Hematopoietic multipotent progenitor cell treated with erythropoietin and hydrocortisone succinate and interleukin-3 and kit ligand, for 15 days (in vitro differentiated cells): ENCODE measurements around the gene AACS.
"Not testable (repeated sequence)": the region's sequence is repeated elsewhere in the genome, so short reads cannot be mapped to it uniquely, and the experiment has no call there.

Experiments
- DNase-seq: peaks from one replicate; pipeline ENCODE4 v3.0.0-alpha.2; 2015; ENCODE audit warnings: low spot score

AACS gene

DNA sequence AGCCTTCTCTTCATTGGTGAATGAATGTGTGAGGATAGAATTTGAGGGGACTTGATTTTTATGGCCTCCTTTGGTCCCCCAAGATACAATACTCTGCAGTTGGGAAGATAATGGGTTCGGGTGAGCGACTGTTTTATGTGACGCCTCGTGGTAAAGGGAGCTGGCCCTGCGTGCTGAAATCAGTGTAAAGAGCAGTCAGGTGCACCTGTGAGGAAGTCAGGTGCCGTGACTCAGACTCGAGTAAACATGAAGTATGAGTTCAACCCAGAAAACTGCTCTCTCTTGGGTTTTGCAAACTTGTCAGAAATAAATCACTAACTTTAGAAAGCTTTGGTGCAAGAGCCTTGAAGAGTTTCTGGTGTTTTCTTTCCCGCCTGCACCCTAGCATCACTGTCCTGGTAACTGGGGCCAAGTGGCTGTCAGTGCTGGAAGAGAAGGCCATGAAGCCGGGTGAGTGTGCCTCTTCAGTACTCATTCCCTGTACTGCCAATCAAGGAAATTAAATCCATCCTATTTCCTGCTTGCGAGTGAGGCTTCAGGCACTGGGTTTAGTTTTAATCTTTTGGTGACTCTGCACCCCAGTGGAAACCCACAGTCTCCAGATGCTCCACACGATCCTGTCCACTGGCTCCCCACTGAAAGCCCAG lies 59.2 kb downstream of the AACS start:
- DNase-seq = no peak

DNA sequence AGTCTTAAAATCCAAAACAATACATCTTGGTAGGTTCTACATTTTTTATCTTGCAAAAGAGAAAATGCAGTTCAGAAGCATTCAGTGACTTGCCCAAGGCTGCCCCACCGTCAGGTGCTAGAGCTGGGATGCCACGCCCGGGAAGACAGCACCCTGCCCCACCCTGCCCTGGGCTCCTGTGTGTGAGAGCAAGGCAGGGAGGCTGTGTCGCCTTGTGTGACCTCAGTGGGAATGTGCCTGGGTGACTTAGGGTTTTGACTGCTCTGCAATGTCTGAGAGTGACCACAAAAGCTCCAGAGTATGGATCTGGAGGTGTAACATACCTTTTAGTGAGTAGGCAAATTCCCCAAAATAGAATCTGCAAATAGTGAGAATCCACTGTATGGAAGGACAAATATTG lies 60.0 kb downstream of the AACS start:
- no peak for DNase-seq

DNA sequence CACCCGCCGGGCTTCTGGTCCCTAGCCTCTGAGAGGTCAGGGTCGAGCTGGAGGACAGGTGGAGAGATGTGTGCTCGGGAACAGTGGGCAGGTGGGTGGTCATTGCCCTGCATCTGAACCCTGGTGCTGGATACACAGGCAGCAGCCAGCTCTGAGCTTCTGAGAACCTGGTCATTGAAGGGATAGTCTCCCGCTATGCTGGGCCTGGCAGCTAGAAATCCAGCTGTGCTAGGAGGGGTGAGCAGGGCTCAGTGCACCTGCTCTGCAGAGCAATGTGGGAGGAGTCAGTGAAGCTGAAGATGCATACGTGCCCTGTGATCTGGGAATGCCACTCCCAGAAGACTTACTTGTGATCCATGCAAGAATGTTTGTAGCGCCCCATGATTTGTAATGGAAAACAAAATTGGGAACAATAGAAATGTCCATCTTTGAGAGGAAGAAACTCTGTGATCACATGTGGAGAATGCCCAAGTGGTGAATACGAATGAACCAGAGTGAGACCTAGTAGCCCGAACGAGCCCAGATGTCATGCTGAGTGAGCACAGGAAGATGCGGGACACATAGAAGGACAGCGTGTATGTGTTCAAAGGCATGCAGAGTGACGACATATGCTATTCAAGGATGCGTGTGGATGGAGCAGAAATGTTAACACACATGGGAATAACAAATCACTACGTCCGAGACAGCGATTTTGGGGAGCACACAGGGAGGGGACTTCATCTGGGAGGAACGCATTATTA lies 63.4 kb downstream of the AACS start:
- no peak for DNase-seq

DNA sequence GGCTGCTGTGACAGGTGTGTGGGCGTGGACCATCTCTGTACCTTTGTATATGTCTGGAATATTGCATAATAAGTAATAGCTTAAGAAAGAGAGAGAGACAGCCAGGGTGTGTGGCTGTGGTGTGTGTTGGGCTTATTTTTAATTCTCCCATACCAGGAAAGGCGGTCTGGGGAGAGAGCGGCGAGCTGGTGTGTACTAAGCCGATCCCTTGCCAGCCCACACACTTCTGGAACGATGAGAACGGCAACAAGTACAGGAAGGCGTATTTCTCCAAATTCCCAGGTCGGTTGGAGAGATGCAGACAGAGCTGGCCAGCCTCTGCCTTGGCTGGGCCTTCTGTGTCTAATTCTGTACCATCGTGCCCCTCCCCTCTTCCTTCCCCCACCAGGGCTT lies 63.9 kb downstream of the AACS start:
- DNase-seq = no peak

DNA sequence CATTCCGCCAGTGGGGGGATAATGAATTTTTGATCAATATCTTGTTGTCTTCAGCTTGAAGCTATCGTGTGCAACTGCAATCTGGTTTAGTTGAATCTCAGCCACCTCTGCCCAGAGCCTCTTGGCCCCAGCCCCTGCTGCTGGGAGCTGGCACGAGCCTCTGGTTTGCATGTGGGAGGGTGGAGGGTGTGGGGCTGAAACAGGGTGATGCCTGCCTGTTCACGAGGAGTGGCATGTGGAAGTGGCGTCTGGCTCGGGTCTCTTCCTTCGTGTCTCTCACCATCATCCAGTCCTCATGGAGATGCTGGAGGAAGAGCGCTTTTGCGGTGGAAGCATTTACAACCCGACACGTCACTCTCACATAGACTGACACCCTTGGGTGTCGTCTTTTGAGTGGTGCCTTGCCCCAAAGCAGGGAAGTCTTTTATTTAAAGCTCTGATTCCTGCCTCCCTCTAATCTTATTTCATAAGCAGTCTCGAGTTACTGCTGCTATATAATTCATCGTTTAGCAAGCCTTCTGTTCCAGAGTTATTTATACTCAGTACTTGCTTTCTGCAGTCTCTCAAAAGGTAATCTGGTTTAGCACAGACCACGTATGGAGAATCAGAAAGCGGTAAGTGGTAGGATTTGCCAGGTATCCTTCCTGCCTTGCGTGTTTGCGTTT lies 64.5 kb downstream of the AACS start:
- DNase-seq = no peak

DNA sequence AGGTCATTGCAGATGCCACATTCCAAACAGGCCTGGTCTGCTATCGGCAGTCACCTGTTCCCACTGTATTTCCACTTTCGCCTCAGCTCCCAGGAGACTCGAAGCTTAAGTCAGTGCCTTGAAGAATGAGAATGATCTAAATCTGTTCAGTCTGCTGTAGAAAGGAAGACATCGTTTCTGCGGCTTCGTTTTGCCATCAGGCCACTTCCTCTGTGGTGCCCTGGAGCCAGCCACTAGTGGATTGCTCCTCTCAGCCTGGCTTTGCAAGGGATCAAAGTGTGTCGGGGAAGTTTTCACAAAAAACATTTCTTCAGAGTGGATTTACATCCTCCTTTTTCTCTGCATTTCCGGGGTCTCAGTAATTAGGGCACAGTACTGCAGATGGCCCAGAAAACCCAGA lies 66.7 kb downstream of the AACS start:
- DNase-seq = no peak

DNA sequence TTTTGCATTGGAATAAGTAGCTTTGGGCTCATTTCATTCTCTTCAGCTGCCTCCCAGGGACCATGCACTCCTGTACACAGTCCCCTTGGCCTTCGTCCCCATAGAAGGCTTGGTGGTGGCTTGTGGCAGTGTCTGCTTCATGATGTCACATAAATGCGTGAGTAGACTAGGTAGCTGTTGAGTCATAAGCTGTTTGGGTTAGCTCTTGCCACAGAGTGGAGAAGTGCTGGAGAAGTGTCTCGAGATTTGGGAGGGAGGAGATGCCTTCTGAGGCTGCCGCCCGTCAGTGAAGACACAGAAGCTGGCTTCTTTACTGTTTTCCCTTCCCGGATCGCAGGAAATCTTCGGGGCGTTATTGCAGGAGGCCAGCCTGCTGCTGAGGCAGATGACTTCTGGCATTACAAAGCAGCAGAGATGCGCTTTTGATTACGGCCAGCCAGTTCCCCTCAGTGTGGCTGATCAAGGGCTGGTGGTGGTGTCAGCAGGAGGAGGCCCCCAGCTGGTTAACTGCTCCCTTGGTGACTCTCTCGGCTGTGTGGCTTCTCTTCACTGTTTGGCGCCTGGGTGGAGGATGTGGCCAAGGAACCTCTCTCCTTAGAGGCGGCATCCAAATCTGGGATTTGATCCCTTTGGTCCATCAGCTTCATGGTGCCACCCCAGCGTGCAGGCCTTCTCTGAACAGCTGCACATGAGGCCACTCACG lies 67.6 kb downstream of the AACS start:
- DNase-seq = no peak

DNA sequence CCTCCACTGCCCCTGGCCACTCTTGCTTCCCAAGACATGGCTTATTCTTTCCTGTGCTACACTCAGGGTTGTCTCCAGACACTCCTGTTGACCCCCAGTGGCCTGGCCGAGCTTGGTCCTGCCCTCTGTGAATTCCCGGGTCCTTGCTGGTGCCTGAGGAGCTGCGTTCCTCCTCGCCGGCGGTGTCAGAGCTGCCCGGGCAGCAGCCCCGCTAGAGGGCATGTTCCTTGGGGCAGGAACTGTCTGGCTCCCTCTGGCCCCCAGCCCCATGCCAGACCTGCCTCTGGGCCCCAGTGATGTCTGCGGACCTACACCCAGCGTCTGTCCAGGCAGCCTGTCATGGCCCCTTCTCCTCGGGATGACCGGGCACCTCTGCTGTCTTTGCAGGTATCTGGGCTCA lies 68.4 kb downstream of the AACS start:
- no peak for DNase-seq

DNA sequence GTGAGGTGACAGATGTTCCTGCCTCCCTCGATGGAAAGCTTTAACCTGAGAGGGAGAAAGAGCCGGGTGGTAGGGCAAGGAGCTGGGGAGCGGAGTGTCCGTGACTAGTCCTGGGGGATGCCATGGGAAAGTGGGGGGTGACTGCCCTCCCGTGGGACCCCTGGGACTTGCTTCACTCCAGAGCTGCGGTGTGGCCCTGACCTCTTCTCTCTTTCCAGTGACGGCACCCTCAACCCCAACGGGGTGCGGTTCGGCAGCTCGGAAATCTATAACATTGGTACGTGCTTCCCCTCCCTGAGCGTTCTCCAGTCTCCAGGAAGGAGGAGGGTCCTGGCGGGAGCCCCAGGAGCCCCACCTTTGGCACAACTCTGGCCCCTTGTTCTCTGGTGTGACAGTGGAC lies 69.3 kb downstream of the AACS start:
- no peak for DNase-seq

DNA sequence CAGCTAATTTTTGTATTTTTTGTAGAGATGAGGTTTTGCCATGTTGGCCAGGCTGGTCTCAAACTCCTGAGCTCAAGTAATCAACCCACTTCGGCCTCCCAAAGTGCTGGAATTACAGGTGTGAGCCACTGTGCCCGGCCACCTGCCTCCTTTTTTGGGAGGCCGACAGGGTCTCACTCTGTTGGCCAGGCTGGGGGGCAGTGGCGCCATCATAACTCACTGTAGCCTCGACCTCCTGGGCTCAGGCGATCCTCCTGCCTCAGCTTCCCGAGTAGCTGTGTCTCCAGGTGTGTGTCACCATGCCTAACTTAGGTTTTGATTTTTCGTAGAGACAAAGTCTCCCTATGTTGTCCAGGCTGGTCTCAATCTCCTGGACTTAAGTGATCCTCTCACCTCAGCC lies 70.7 kb downstream of the AACS start:
- DNase-seq = no peak

DNA sequence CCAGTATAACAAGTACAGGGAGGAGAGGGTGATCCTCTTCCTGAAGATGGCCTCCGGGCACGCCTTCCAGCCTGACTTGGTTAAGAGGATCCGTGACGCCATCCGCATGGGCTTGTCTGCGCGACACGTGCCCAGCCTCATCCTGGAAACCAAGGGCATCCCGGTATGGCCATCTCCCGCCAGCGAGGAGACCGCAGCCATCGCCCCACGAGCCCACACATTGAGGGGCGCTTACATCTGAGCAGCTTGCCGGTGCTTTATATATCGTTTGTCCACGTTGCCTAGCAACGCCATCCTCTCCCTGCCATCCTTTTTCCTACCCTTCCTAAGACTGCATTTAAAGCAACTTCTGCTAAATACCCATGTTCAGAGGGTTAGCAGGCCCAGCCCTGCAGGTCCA lies 71.5 kb downstream of the AACS start:
- no peak for DNase-seq

DNA sequence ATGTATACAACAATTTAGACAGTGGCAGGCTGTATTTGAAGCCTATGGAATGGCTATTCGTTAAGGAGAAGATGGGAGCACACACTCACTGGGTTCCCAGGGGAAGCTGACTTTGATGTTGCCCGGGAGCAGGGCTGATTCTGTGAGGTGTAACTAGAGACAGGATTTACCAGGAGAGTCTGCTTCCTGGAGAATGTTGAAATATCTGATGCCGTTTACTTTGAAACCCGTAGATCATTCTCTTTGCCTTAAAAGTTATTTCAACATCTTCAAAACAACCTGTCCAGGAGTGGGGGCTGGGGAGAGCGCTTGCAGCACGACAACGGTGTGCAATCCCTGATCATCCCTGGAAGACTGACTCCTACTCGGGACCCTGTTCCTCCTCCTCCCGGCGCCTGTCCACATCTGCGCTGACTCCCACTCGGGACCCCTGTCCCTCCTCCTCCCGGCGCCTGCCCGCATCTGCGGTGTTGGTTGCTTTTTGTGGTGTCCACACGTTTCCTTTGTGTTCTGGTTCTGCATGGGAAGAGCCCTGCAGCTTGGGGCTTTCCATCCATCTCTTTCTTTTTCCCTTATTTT lies 72.6 kb downstream of the AACS start:
- no peak for DNase-seq

DNA sequence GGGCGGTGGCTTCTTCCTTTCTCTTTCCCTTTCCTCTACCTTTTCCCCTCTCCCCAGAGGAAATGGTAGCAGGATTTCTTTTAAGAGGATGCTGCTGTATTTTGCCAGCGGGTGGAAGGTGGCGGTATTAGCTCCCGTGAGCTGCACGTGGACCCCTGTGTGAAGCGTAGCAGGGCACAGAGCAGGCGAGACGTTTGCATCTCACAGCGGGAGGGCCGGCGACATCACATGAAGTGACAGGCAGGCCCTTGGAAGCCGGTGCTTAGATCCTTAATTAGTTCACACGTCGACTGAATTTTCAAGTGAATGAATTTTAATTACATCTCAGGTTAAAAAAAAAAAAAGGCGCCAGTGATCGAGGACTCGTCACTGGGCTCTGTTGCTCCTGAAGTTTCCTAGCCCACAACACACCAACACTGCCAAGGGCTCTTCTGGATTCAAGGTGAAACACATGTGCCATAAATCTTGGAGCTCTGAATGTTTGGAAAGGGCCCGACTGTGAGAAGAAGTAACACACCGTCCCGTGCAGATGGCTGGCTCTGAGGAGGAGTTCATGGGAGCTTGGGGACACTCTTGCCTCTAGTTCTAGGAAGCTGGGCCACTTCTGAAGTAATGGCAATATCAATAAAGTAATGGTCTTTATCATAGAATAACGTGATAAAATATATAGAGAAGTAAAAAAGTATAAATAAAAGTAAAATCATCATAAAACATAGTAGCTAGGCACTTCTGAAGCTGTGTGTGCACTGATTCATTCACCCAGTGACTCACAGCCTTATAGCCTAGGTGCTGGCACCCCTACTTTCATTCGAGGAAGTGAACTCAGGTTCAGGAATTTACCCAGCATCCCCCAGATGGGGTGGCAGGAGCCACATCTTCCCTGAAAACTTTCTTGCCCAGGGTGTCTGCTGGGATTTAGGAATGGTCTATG lies 75.3 kb downstream of the AACS start:
- DNase-seq = no peak

DNA sequence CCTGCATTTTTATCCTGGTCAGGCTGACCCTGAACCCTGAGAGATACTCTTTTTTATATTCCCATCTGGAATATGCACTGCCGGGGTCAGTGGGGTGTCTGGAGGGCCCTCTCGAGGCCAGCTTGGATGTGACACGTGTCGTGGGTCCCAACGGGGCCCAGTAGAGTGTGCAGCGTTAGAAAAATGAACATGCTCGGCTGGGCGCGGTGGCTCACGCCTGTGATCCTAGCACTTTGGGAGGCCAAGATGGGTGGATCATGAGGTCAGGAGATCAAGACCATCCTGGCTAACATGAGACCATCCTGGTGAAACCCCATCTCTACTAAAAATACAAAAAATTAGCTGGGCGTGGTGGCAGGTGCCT lies 76.0 kb downstream of the AACS start:
- not testable (repeated sequence) for DNase-seq

DNA sequence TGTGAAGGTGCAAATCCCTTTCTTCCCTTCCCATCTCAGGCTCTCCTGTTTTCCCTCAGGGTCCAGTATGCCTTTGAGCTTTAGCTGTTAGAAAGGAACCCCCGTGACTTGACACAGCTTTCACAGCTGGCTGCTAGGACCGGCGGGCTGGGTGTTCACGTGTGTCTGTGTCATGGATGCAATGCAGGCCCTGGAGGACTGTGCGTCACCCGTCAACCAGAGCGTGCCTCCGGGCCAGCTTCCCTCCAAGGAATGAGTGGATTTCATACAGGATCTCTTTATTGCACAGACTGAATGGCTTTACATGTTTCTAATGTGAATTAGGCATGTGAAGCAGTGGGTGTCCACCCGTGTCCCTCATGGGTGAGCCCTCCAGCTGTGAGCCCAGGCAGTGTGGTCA lies 77.4 kb downstream of the AACS start:
- DNase-seq = no peak

DNA sequence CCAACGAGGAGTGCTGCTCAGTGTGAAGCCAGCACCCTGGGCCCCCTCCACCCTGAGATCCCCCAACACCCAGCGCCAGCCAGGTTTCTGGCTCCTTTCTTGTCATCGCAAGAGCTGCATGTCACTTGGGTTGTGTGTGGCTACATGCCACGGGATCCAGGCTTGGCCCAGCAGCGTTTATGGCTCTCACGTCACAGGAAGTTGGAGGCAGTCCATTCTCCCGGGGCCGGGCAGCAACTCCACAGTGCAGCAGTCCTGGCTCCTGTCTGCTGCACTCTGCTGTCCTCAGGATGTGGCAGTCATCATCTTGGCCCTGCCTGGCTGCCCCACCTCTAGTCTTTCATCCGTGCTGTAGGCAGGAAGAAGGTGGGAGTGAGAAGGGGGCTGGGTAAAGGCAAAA lies 78.3 kb downstream of the AACS start:
- no peak for DNase-seq

DNA sequence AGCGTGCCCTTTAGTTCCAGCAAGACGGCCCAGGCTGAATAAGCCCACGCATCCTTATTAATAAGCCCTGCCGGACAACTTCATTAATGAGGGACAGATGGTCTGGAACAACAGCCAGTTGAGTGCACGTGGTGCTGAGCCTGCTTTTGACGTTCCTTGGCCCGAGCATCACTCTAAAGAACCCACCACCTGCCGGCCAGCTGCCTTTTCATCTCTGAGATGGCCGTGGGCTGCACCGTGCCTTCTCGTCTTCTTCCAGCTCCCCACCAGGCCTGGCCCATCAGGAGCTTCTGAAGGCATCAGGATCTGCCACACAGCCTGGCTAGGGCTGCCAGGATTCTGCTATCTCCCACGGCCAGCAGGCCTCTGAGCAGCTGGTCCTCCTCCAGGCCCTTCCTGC lies 80.0 kb downstream of the AACS start:
- no peak for DNase-seq

DNA sequence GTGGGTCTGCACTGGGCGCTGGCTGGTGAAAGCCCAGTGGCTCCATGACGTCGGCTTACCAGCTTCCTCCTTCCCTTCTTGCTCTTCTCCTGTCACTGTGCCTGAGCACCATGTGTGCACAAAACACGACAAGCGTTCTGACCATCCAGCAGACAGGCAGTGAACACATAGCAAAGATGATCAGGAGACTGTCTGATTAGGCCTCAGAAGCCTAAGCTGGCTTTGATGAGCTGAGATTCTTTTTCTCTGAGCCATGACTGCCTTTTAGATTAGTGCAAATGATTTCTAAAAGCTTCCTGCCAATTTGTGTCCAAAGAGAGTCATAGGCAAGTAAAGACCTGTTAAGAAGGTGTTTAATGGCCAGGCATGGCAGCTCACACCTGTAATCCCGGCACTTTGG lies 83.1 kb downstream of the AACS start:
- no peak for DNase-seq

DNA sequence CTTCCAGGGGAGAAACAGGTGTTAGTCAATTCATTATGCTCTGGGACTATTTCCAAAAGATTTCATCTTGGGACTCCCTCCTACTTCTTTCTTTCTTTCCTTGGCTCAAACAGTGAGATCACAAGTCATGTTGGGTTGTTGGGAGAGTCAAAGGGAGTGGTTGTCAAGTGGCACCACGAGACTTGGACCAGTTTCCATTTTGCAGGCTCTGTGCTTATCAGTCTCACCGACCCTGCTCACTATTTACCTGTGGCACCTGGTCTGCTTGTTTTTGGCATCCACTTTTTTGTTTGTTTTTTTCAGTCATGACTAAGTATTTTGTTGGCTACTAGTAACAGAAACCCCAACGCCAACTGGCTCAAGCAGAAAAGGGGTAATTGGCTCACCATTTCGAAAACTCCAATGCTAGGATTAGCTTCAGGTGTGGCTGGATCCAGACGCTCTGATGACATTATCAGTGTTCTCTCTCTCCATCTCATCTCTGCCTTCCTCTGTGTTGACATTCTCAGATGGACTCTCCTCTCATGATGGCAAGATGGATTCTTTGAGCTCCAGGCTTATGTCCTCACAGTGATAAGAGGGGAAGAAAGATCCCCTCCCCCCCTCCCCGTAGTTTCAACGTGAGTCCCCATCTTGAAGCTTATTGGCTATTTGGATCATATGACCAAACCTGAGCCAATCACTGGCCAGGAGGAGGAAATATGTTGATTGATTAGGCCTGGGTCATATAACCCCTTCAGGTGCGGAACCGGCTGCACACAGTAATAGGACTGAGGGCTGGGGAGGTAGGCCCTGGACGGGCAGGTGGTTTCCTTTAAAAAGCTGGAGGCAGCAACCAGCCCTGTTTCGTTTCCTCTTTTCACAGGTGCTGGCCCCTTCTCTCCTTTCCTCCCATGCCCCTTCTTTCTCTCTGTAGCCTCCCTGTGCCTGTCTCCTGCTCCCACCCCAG lies 84.2 kb downstream of the AACS start:
- no peak for DNase-seq

DNA sequence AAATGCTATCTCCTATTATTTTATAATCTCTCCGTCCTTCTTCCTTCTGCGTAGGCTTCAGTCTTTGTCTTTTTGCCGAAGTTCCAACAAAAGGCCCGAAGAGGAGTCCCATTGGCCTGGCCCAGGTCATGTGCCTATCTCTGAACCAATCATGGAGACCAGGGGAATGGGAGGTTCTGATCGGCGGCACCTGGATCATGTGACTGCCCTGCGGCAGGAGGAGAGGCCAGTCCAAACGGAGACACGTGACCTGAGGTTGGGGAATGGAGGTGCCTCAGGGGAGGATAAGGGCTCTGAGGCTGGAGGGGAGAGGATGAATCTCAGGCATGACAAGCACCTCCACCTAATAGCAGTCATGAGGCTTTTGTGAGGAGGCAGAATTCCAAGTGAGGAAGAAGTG lies 86.0 kb downstream of the AACS start:
- DNase-seq = no peak
